Stimulated activated naive CD8-positive, alpha-beta T cell treated with anti-CD3 and anti-CD28 coated beads, Interleukin-15, amount 100 ng/mL, for 72 hours (primary cell): ENCODE results near the gene SIRT3.
"Not testable (repeated sequence)": the region's sequence is repeated elsewhere in the genome, so short reads cannot be mapped to it uniquely, and the experiment has no call there.

Experiments used
- ATAC-seq: fragments of 150-1000 bp; cut with Tn5 transposase; 2 replicates; pipeline ENCODE4 v1.10.0; 2021; ENCODE audit warnings: mild to moderate bottlenecking, moderate library complexity
- DNase-seq, 2 donors: peaks; one replicate each; pipeline ENCODE4 v3.0.0; 2021 to 2022
- H3K27ac Mint-ChIP-seq, 2 donors: one replicate each; pipeline ENCODE4 v1.8.0; 2022; ENCODE audit warnings: mild to moderate bottlenecking in 2 of 2, mixed read lengths in 2 of 2, moderate library complexity in 2 of 2
- H3K27me3 Mint-ChIP-seq: one replicate; pipeline ENCODE4 v1.8.0; 2022; ENCODE audit warnings: mixed read lengths
- H3K4me1 Mint-ChIP-seq: one replicate; pipeline ENCODE4 v1.8.0; 2022; ENCODE audit warnings: mild to moderate bottlenecking, mixed read lengths
- H3K4me3 Mint-ChIP-seq, 2 donors: one replicate each; pipeline ENCODE4 v1.8.0; 2022; ENCODE audit warnings: mild to moderate bottlenecking in 2 of 2, mixed read lengths in 2 of 2, moderate library complexity in 1 of 2
- H3K9me3 Mint-ChIP-seq, 2 donors: one replicate each; pipeline ENCODE4 v1.8.0; 2022; ENCODE audit warnings: mixed read lengths in 2 of 2

The SIRT3 gene

DNA sequence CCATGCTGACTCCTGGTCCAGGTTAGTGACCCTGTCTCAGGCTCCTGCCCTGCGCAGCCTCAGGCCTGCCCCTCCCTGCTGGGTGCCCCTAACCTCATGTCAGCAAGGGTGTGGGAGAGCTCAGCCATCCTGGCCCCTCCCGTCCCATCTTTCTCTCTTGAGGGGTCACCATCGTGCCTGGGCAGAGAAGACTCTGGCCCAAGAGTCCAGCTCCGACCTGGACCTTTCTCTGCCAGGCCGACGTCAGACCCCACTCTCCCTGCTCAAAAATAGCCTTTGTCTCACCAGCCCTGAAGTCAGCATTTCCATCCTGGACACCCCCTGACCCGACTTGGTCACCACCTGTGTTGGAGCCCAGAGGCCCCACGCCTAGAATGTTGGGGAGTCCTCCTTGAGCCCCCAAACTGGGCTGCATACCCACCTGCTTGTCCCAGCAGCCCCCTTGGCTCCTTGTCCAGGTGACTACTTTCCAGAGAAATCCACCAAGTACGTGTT, 38.4 kb downstream of the SIRT3 start:
- ATAC-seq = no peak
- Mint-ChIP-seq H3K4me3 (no peak overlapping the region), H3K4me1 (peaks cover 16% of the 10 kb centered on the region), H3K9me3 (no peaks in the 10 kb centered on the region), H3K27ac (no peak overlapping the region), H3K27me3 (no peaks in the 10 kb centered on the region)
- DNase-seq = peak in 1 of 2 donors; percentile 1

DNA sequence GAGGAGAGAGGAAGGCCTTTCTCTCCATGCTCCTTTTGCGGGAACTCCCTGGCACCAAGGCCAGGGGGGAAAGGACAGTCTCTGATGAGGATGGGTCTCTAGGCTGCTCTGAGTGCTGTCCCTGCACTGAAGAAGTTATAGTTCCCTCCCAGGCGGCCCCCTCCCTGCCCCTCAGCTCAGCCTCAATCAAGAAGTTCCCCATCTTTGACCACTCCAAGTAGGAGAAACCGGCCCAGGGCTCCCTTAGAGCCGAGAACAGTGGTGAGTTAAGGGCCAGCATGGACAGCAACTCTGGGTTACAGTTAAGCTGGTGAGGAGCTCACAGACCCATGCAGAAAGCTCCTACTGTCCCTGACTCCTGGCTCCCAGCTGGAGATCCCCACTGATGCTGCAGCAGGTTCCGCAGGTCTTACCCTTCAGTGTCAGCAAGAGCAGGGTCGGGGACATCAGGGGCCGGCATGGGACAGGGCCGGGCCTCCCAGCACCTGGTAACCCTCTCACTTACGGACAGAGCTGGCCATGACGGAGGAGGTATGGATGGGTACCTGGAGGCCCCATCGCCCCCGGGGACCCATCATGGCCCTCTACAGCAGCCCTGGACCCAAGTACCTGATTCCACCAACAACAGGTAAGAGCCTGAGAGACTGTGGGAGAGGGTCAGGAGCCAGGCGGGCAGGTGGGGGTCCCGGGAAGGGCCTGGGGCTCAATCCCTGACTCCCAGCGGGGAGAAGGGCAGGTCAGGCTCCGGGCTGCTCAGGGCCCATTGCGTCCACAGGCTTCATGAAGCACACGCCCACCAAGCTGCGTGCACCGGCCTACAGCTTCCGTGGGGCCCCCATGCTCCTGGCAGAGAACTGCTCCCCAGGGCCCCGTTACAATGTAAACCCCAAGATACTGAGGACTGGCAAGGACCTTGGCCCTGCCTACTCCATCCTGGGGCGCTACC, 39.1 kb downstream of the SIRT3 start:
- Mint-ChIP-seq H3K4me1 (peaks cover 12% of the 10 kb centered on the region), H3K27ac (no peak overlapping the region), H3K27me3 (no peaks in the 10 kb centered on the region), H3K4me3 (no peak overlapping the region), H3K9me3 (no peaks in the 10 kb centered on the region)
- ATAC-seq = no peak
- peak; percentile 0 to 8 for DNase-seq

DNA sequence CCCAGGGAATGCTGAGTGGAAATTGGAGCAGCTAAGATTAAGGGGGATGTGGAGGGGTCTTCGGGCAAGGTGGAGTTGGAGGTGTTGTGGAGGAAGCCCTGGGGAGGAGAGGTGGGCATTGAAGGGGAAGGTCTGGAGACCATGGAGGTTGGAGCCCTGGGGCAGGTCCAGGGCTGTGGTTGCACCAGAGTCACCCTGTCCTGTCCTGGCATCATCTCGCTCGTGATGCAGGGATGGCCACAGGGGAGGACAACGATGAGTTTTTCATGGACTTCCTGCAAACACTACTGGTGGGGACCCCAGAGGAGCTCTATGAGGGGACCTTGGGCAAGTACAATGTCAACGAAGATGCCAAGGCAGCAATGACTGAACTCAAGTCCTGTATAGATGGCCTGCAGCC, 42.7 kb downstream of the SIRT3 start:
- DNase-seq = peak; percentile 2 to 14
- H3K4me1 Mint-ChIP-seq = peaks cover 13% of the 10 kb centered on the region
- not testable (repeated sequence) for H3K27me3 Mint-ChIP-seq, H3K9me3 Mint-ChIP-seq, H3K27ac Mint-ChIP-seq, ATAC-seq, H3K4me3 Mint-ChIP-seq

DNA sequence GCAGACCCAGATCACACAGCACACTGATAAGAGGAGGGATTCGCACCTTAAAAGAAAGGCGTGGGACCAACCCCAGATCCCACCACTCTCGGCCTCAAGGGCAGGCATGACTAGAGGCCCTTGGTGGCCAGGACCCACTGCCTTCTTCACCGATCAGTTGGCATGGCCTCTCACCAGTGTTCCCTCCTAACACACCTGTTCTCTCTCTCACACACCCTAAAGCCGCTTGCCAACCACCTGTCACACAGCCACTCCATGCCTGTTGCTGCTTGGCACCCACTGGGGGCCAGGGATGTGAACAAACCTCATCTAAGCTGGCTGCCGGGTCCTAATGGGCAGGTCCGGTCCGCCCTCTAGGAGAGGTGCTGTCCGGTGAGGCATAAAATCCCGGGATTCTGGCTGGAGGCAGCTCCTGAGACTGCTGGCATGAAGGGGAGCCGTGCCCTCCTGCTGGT, 43.4 kb downstream of the SIRT3 start, which contains the start of gene SCGB1C1:
Gene SCGB1C1, plus strand, starts transcription at position 405 of the 455 bp plus-strand sequence. Its CDS starts 22 bp downstream, at position 427.
- DNase-seq, H3K27ac Mint-ChIP-seq, H3K4me3 Mint-ChIP-seq, ATAC-seq, H3K27me3 Mint-ChIP-seq, H3K9me3 Mint-ChIP-seq: not testable (repeated sequence)
- peaks cover 13% of the 10 kb centered on the region for H3K4me1 Mint-ChIP-seq

DNA sequence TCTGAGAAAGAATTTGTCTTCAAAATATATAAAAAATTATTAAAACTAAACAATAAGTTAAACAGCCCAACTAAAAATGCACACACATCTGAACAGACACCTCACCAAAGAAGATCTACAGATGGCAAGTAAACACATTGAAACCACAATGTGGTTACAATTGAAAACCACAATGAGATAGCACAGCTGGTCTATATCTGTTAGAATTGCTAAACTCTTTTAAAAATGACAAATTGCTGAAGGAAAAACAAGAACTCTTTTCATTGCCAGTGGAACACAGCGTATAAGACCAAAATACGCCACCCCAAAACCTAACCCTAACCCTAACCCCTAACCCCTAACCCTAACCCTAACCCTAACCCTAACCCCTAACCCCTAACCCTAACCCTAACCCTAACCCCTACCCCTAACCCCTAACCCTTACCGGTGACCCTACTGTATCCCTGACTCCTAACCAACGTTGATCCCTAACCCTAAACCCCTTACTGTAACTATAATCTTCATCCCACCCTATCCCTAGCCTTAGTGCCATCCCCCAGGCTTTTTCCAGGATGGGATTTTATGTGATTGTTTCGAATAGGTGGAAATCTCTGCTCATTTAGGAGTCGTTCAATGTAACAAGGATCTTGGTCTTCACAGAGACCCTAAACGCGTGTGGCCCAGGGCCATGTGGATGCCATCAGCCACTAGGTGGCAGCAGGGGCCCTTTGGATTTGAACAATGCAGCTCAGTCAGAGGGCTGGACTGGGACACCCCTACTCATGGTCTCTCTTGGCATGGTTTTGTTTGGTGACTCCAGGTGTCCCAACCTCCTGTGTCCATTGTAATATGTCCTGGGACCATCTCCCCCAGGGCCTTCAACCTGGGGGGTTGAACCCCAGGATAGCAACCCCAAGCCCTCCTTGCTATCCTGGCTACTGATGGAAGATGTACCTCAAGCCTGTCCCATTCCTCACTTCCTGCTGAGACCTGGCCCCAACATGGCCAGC, 44.4 kb downstream of the SIRT3 start:
- H3K9me3 Mint-ChIP-seq, H3K4me3 Mint-ChIP-seq, H3K27me3 Mint-ChIP-seq, H3K27ac Mint-ChIP-seq: not testable (repeated sequence)
- DNase-seq = peak; percentile 41 to 61
- ATAC-seq = peak; percentile 63
- peaks cover 13% of the 10 kb centered on the region for H3K4me1 Mint-ChIP-seq

DNA sequence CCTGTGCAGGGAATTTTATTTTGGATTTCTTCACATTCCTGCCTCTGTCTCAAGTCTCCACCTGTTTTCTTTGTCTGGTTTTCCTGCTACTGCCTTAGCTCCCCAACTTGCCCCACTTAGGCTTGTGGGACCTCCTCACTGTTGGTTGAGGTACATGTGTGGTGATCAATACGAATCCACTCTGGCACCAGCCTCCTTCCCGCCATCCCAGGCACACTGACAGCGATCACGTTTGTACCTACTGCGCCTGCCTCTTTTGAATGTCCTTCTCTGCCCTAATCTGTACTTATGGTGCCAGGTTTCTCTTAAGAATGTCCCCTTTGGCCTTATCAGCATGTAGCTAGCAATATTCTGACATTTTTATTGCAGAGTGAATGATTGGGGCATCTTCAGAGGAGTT, 45.6 kb downstream of the SIRT3 start:
- not testable (repeated sequence) for H3K4me3 Mint-ChIP-seq, H3K27ac Mint-ChIP-seq, ATAC-seq, H3K9me3 Mint-ChIP-seq, DNase-seq, H3K27me3 Mint-ChIP-seq
- H3K4me1 Mint-ChIP-seq = peaks cover 13% of the 10 kb centered on the region

DNA sequence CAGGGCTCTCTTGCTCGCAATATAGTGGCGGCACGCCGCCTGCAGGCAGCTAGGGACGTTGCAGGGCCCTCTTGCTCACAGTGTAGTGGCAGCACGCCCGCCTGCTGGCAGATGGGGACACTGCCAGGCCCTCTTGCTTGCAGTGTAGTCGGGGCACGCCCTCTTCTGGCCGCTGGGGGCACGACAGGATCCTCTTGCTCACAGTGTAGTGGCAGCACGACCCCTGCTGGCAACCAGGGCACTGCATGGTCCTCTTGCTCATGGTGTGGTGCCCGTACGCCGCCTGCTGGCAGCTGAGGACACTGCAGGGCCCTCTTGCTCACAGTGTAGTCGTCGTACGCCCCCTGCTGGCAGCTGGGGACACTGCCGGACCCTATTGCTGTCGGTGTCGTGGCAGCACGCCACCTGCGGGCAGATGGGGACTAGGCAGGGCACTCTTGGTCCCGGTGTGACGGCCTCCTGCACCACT, 46.3 kb downstream of the SIRT3 start:
- H3K9me3 Mint-ChIP-seq, H3K27me3 Mint-ChIP-seq, H3K4me3 Mint-ChIP-seq, H3K27ac Mint-ChIP-seq: not testable (repeated sequence)
- peak; percentile 54 to 85 for DNase-seq
- ATAC-seq = peak; percentile 83
- H3K4me1 Mint-ChIP-seq = peaks cover 13% of the 10 kb centered on the region

DNA sequence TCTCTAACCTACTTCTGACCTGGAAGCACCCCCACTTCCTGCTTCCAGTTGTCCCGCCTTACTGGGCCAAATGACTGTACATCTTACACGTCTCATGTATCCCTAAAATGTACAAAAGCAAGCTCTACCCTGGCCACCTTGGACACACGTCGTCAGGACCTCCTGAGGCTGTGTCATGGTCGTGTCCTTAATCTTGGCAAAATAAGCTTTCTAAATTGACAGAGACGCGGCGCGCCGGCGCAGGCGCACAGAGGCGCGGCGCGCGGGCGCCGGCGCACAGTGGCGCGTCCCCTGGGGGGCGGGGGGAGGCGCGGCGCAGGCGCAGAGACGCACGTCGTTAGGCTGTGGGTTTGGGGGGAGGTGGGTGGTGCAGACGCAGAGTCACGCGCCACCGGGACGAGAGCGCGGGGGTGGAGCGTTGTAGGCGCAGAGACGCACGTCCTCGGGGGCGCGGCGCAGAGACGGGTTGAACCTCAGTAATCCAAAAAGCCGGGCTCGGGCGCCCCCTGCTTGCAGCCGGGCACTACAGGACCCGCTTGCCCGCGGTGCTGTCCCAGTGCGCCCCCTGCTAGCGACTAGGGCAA, 46.9 kb downstream of the SIRT3 start:
- H3K4me3 Mint-ChIP-seq, H3K27ac Mint-ChIP-seq, H3K27me3 Mint-ChIP-seq, H3K9me3 Mint-ChIP-seq: not testable (repeated sequence)
- H3K4me1 Mint-ChIP-seq = peaks cover 13% of the 10 kb centered on the region
- ATAC-seq (peak; percentile 49), DNase-seq (peak; percentile 1 to 22)

DNA sequence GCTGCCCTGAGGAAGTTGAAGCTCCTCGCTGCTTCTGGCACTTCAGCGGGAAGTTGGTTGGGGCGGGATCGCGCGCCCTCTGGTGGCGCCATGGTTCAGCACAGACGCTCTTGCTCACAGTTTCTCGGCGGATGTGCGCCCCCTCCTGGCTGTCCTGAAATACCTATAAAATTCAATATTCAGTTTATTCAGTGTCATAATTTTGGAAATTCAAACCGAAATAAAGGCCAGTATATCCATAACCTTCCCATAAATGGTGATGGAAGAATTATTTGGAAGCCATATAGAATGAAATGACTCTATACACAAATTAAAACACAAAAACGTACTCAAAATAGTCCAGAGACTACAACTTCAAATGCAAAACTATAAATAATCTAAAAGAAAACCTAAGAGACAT, 55.9 kb downstream of the SIRT3 start:
- not testable (repeated sequence) for H3K27me3 Mint-ChIP-seq, H3K4me3 Mint-ChIP-seq, H3K27ac Mint-ChIP-seq, H3K9me3 Mint-ChIP-seq, DNase-seq, H3K4me1 Mint-ChIP-seq, ATAC-seq
